ENCODE measurements around the gene CLDN10. TPM values are rescaled to one million over a fixed set of nuclear protein-coding genes. Genes with fewer than 3 reads are reported as not detected.

The CLDN10 gene
- total and polyA plus RNA-seq, 11 donors: 0.12 to 0.52 (median 0.29) TPM; not detected in 7

DNA sequence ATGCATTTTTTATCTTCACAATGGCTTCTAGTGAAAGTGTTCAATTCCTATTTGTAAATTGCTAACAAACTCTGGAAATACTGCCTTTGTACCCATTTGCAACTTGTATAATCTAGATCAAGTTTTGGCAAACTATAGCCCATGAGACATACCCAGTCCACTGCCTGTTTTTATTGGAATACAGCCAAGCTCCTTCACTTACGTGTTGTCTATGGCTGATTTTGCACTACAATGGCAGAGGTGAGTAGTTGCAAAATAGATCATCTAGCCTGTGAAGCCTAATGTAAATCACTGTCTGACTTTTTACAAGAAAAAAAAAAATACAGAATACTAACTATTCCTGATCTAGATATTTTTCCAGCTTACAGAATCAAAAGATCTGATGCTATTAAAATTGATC is 54.8 kb downstream of the CLDN10 start:
- DNase-seq: no peak
- WGBS, 4 donors: 0 to 17% (median 10%) methylated on average over 1 of the region's 1 CpG
- ATAC-seq: no peak
- H3K27ac ChIP-seq: no peak overlapping the region
- TF ChIP-seq, protein P1, sequence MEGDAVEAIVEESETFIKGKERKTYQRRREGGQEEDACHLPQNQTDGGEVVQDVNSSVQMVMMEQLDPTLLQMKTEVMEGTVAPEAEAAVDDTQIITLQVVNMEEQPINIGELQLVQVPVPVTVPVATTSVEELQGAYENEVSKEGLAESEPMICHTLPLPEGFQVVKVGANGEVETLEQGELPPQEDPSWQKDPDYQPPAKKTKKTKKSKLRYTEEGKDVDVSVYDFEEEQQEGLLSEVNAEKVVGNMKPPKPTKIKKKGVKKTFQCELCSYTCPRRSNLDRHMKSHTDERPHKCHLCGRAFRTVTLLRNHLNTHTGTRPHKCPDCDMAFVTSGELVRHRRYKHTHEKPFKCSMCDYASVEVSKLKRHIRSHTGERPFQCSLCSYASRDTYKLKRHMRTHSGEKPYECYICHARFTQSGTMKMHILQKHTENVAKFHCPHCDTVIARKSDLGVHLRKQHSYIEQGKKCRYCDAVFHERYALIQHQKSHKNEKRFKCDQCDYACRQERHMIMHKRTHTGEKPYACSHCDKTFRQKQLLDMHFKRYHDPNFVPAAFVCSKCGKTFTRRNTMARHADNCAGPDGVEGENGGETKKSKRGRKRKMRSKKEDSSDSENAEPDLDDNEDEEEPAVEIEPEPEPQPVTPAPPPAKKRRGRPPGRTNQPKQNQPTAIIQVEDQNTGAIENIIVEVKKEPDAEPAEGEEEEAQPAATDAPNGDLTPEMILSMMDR (IDR thresholded peaks at IDR 0.05): no peak
- no peak for TF ChIP-seq POLR2A (IDR thresholded peaks at IDR 0.05)
- intact Hi-C loops (cut with DNase I): loop anchor here in 1 of 10 donors (10.0 kb wide), 1 partner anchor 113 kb away; no protein-coding TSS in a partner anchor
- no peaks in the 10 kb centered on the region for H3K9me3 ChIP-seq
- H3K4me3 ChIP-seq: no peak overlapping the region
- peaks cover 0 to 11% (median 0%) of the 10 kb centered on the region in 12 donors for H3K4me1 ChIP-seq
- H3K36me3 ChIP-seq: peaks cover 0 to 44% (median 0%) of the 10 kb centered on the region in 9 donors
- no peaks in the 10 kb centered on the region for H3K27me3 ChIP-seq

DNA sequence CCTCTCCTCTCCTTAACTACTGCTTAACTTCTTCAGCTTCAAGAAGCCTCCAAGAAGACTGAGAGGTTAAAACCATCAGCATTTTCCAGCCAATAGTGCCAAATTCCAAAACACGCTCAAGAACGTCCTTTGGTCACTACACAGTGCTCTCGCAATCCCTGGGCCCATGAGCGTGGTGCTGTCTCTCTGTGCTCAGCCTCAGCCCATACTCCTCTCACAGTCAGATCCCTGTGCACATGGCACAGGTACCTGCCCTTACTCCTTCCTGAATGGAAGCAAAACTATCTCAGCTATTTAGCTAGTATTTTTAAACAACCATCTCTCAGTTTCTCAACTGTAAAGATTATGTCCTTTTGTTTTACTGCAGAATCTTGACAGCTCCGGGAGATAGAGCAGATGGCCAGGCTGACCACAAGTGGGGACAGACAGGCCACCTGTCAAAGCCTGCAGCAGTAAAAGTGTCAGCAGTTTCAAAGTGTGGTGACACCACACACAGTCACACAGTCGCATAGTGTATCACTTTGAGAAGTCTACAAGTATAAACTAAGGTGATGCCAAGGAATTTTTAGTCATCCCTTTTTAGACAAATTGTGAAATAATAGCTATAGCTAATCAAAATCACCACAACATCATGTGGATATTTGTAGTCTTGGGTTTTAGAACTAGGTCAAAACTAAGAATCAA is 56.3 kb downstream of the CLDN10 start:
- 61 to 73% (median 67%) methylated on average over 6 of the region's 6 CpGs for WGBS, 4 donors
- TF ChIP-seq POLR2A (IDR thresholded peaks at IDR 0.05): no peak
- TF ChIP-seq, protein P1 (IDR thresholded peaks at IDR 0.05): no peak
- intact Hi-C loops (cut with DNase I): loop anchor here in 1 of 10 donors (10.0 kb wide), 1 partner anchor 114 kb away; no protein-coding TSS in a partner anchor
- no peak overlapping the region for H3K27ac ChIP-seq
- H3K4me3 ChIP-seq: no peak overlapping the region
- H3K36me3 ChIP-seq: peaks cover 0 to 46% (median 0%) of the 10 kb centered on the region in 9 donors
- DNase-seq (no peak), ATAC-seq (no peak)
- H3K4me1 ChIP-seq: peaks cover 0 to 11% (median 0%) of the 10 kb centered on the region in 12 donors
- no peaks in the 10 kb centered on the region for H3K9me3 ChIP-seq
- no peaks in the 10 kb centered on the region for H3K27me3 ChIP-seq

DNA sequence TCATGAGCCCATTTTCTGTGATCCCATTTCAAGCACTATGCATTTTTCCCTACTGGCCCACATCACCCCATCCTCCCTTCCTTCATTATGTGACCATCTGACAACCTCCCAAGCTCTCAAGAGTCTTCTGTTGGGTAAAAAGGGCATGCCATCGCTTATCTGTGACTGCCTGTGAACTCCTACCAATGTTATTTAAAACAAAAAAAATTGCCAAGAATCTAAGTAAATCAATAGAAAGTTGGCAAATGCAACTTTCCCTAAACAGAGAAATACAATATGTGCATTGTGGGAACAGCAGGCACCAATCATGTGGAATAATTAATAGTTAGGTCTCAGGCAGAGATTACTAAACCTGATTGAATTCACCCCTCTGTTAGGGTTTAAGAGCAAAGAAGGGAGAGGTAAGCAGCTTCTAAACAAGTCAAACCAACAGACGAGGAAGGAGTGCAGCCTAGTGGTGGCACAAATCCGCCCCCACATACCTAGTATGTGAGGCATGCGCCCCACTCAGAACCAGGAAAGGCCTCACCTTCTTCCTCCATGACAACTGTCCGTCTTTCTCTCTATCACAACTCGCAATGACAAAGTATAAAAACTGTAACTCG is 62.2 kb downstream of the CLDN10 start:
- no peak overlapping the region for H3K27ac ChIP-seq
- TF ChIP-seq, protein P1 (IDR thresholded peaks at IDR 0.05): no peak
- ATAC-seq (no peak), DNase-seq (no peak)
- no peaks in the 10 kb centered on the region for H3K9me3 ChIP-seq
- no peaks in the 10 kb centered on the region for H3K4me1 ChIP-seq
- intact Hi-C loops (cut with DNase I): no loop called here
- no peaks in the 10 kb centered on the region for H3K27me3 ChIP-seq
- WGBS, 4 donors: 89 to 94% (median 90%) methylated on average over 7 of the region's 7 CpGs
- peaks cover 0 to 59% (median 2%) of the 10 kb centered on the region in 9 donors for H3K36me3 ChIP-seq
- no peak overlapping the region for H3K4me3 ChIP-seq

DNA sequence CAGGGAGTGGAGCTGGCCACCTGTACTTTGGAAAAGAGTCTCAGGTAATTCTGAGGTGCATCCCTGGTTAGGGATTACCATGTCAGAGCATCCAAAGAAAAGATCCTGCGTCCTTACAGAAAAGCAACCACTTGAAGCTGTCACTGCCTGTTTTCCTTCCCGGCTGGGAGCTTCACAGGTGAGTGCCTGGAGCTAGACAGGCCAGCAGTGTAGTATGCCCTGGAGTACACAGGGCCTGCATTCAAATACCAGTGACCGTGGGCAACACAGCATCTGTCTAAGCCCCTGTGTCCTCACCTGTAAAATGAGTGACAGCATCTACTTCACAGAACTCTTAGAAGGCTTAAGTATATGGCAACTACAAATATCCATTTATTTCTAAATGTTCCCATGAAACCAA is 63.0 kb downstream of the CLDN10 start:
- H3K27me3 ChIP-seq: no peaks in the 10 kb centered on the region
- no peak for ATAC-seq
- TF ChIP-seq POLR2A (IDR thresholded peaks at IDR 0.05): no peak
- TF ChIP-seq, protein P1 (IDR thresholded peaks at IDR 0.05): no peak
- H3K9me3 ChIP-seq: no peaks in the 10 kb centered on the region
- H3K27ac ChIP-seq: no peak overlapping the region
- no peak for DNase-seq
- no peak overlapping the region for H3K4me3 ChIP-seq
- intact Hi-C loops (cut with DNase I): no loop called here
- WGBS, 4 donors: 87 to 100% (median 89%) methylated on average over 3 of the region's 3 CpGs
- peaks cover 0 to 64% (median 4%) of the 10 kb centered on the region in 9 donors for H3K36me3 ChIP-seq
- peaks cover 0 to 1% (median 0%) of the 10 kb centered on the region in 12 donors for H3K4me1 ChIP-seq
